CD4-positive, alpha-beta T cell treated with Interleukin-4 for 1 hour (primary cell): ENCODE data around the gene SGIP1.
"Not testable (repeated sequence)": the region's sequence is repeated elsewhere in the genome, so short reads cannot be mapped to it uniquely, and the experiment has no call there.

Experiments
- DNase-seq, 2 donors: peaks; one replicate each; pipeline ENCODE4 v3.0.0-alpha.2; 2020 to 2022

SGIP1 gene

GRCh38 chr1:66732407-66733166, 198.6 kb downstream of the SGIP1 start:
- DNase-seq = no peak

DNA sequence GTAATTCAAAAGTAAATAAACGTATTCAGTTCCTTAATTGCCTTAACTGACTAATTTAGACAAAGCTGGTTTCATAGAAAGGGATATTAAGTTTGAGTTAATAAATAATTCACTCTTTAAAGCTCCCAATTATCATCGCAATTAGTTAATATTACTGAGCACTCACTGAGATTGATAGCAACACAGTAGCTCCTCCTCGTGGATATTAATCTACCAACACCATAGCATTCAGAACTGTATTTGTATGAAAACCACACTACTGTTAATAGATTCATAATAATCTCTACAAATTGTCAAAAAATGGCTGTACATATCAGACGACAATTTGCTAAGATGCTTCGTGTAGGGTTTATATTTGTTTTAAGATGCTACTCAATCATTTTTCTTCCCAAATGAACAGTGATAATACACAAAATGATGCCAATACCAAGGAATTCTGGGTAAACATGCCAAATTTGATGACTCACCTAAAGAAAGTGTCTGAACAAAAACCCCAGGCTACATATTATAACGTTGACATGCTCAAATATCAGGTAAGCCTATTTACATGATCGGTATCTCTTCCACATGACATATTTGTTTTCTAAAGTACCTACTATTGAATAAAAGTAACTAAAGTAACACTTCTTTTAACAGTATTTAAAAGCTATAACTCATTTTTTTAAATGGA, 199.5 kb downstream of the SGIP1 start:
- DNase-seq = no peak

GRCh38 chr1:66734531-66734930, 200.6 kb downstream of the SGIP1 start:
- not testable (repeated sequence) for DNase-seq

GRCh38 chr1:66737836-66738235, 203.9 kb downstream of the SGIP1 start:
- DNase-seq = no peak

GRCh38 chr1:66739401-66740157, 205.6 kb downstream of the SGIP1 start:
- no peak for DNase-seq

DNA sequence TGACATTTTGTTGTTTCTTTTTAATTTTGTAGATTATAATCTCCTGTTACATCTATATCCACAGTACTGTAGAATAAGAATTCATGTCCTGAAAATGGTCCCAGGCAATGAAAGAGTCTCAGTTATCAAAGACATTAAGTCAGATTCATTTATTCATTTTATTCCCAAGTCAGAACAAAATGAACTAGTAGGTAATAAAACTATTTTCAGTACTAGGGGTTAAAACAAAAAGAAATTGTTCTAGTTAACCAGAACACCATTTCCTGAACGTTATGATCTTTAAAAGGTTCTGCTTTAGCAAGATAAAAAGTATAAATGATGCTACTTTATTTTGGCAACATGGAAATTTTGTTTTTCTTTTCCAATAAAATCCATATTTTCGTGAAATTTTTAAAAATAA, 211.5 kb downstream of the SGIP1 start:
- no peak for DNase-seq

DNA sequence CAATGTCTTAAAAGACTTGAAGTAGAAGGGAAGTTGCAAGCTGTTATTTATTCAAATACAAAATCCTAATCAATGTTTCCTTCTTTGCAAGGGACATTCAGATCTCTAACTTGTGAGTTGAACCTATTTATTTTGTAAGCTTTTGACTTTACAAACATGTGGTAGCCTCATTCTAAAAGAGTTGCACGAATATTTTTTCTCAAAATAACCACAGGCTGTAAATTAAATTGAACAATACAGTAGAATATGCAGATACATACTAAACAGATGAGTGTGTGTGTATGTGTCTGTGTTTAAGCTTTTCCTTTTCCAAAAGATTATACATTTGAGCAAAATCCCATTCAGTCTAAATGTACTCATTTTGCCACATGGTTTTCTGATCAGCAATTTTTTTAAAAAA, 213.5 kb downstream of the SGIP1 start:
- no peak for DNase-seq

- DNase-seq = no peak
Observed at GRCh38 chr1:66750577-66750976, 216.6 kb downstream of the SGIP1 start.

DNA sequence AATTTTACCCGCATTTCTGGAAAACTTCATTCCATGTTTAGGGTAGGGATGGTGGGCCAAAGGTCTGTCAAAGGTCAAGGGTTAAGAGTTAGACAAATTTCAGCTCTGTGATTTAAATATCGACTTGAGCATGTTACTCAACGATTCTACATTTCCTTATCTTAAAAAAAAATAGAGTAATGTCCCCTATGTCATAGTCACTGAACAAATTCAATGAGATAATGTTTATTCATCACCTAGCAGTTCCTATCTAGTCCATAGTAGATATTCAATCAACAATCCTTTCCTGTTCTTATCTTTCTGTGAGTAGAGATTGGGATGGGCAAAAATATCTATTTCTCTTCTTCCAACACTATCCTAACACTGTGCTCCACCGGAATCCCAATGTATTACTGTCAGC, 217.2 kb downstream of the SGIP1 start:
- DNase-seq = no peak

DNA sequence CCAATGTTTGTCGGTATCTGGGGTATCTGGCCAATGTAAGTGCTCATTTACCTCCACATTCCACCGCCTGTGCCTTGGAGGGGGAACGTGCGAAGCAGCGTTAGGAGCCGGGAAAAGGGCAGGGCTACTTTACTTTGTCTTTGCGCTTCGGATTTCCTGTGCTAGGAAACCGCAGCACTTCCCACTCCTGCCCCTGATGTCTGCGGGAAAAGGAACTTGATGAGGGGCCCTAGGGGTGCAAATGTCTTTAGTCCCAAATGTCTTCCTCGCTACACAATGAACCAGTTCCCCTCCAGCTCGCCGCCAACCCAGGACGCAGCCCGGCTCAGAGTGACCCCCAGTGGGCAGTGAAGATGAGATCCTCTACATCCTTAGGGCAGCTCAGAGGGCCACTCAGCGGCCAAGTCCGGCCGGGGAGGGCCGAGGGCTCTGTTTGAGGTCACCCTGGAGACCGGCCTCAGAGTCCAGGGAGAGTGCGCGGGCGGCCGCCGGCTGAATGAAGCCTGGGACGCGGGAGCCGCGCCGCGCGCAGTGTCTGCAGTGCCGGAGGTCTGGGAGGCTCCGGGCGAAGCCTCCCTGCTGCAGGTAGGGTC, 218.1 kb downstream of the SGIP1 start, which contains the start of gene DYNLT5:
DYNLT5 (plus strand) TSS at position 460 of the 593 bp plus-strand sequence. CDS start 2,200 bp downstream, outside the sequence.
- DNase-seq = peak in 1 of 2 donors; percentile 27

GRCh38 chr1:66752671-66753371, 218.9 kb downstream of the SGIP1 start:
- no peak for DNase-seq

- no peak for DNase-seq
Observed at GRCh38 chr1:66757722-66758240, 223.8 kb downstream of the SGIP1 start.

- no peak for DNase-seq
Observed at GRCh38 chr1:66758241-66758755, 224.3 kb downstream of the SGIP1 start.

DNA sequence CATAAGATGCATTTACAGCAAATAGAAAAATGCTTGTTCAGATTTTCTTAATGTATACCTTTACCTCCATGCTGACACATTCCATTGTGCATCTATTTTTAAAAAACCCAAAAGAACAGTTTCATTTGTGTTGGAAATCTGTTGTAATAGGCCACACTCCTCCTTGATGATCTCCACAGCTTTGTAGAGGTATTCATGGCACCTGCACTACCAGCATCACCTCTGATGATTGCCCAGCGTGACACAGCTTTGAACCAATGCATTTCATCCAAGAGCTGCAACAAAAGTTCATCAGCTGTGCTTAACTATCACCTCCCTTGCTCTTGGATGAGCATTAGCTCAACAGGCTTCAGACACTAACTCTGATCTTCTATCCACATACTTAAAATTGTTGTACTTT, 226.6 kb downstream of the SGIP1 start:
- no peak for DNase-seq

- DNase-seq = peak in 1 of 2 donors; percentile 12
Observed at GRCh38 chr1:66761221-66761620, 227.3 kb downstream of the SGIP1 start.

DNA sequence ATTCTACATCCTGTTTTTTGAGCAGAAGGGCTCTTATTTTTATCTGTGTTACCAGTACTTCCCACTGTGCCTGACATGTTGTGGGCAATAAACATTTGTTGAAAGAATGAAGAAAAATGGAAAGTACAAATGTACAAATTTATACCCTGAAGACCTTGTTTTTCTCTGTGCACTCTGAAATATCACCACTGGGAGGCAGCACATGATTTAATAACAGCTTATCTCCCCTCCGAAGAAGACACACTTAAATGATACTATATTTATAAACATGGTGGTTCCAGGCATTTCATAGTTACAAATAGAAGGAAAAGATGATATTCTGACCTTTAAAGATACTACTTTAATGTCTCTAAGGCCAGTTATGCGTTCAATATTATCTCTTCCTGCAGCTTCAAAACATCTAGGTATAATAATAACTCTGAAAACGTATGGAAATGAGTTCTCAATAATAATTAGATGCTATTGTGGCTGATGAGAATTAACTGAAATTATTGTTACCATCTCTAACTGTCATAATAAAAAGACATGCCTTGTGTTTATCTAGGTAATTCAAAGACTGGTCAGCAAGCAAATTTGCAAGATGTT, 231.1 kb downstream of the SGIP1 start:
- peak; percentile 39 to 68 for DNase-seq

GRCh38 chr1:66767626-66768025, 233.7 kb downstream of the SGIP1 start:
- no peak for DNase-seq

GRCh38 chr1:66768965-66769364, 235.0 kb downstream of the SGIP1 start:
- no peak for DNase-seq

DNA sequence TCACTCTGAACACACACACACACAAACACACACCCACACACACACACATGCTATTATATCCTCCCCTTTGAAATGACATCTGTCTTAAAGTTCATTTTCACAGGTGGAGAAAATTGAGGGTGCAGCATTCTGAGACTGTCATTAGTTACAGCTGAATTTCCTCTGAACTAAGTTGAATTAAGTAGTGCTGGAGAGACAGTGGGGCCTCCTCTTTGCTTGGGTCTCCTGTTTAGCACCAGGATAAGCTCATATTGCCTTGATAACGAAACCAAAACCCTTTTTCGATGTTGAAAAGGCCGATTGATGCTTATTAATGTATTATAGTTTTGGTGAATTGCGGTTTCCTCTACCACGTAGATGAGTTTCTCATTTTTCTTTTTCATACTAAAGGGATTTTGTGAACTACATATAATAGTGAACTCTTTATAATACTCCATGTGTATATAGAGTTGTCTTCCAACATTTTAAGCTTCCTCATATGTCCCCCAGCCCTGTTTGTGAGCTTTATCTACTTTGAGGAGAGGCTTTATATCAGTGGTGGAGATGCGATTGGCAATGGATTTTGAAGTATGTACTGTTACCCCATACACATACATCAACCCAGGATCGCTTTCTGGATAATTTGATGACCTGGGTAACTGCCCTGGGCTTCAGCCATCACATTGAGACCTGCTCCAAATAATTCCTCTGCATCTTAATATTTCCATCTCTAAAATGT, 235.7 kb downstream of the SGIP1 start:
- peak in 1 of 2 donors; percentile 58 for DNase-seq

DNA sequence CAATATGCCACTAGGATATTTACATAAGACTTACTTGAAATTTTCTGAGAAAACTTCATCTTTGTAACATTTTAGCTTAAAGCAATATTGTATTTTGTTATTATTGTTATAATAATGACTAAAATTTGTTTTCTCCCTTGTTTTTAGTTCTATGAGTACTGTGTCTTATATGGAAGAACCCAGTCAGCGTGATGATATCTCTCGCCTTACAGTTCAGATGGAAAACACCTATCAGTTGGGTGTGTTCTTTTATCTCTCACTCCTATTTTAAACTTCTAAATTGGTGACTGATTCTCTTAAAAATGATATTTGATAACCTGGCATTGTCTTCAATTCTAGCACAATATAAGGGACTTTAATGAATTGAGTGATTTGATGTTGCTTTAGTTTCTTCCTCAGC, 236.3 kb downstream of the SGIP1 start:
- peak in 1 of 2 donors; percentile 7 for DNase-seq

- DNase-seq = no peak
Observed at GRCh38 chr1:66770694-66771093, 236.7 kb downstream of the SGIP1 start.
